IPS-15b (cell line): Measurements from ENCODE around the gene RGR.
A peak's percentile ranks its signal among the peaks of the same experiment; 100 is the strongest.
"Not testable (repeated sequence)": the region's sequence is repeated elsewhere in the genome, so short reads cannot be mapped to it uniquely, and the experiment has no call there.

Experiments used
- H3K27me3 ChIP-seq: one replicate; pipeline ENCODE4 v1.6.1; 2013; ENCODE audit warnings: low read length; ENCODE audit not compliant: control insufficient read depth, insufficient read depth
- H3K36me3 ChIP-seq: one replicate; pipeline ENCODE4 v1.6.1; 2013; ENCODE audit warnings: low read length; ENCODE audit not compliant: control insufficient read depth, insufficient read depth
- H3K4me1 ChIP-seq: one replicate; pipeline ENCODE4 v1.6.1; 2013; ENCODE audit warnings: mild to moderate bottlenecking, low read length; ENCODE audit not compliant: control insufficient read depth, insufficient read depth
- H3K4me3 ChIP-seq: one replicate; pipeline ENCODE4 v1.5.1; 2013; ENCODE audit warnings: low read depth, low read length
- H3K9ac ChIP-seq: one replicate; pipeline ENCODE4 v1.6.1; 2013; ENCODE audit warnings: low read depth, mild to moderate bottlenecking, low read length
- H3K9me3 ChIP-seq: one replicate; pipeline ENCODE4 v1.6.1; 2013; ENCODE audit warnings: mild to moderate bottlenecking, low read length; ENCODE audit not compliant: control insufficient read depth, insufficient read depth

RGR gene

DNA sequence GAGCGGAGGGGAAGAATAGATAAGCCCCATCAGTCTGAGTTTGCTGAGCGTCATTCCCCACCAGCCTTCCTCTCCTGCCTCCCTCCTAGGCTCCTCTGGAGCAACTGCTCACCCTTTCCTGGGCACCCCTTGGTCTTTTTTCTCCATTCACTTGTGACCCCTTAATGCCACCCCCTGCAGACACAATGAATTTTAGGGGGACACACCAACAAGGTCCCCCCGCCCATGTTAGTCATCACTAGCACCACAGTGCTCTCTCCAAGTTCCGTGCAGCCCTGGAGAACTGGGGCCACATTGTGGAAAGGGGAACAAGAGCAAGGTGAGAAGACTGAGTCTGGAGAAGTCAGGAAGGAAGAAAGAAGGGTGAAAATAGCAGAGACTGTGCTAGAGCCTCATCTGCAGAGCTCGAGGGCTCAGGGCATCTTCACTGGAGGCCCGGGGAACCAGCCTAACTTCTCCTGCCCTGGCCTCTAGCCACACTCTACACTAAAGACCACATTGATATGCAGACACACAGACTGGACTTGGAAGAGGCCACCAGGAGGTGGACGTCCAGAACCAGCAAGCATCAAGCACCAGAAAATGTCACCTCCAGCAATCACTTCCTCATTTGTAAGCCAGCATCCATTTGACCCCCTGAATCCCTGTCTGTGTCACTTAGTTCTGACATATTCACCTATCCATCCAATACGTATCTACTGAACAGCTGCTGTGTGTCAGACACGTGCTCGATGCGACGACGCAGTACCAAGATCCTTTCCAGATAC is 17.5 kb downstream of the RGR start:
- no peak overlapping the region for H3K4me3 ChIP-seq
- H3K9me3 ChIP-seq = no peaks in the 10 kb centered on the region
- H3K27me3 ChIP-seq = peaks cover 8% of the 10 kb centered on the region
- no peaks in the 10 kb centered on the region for H3K4me1 ChIP-seq
- H3K9ac ChIP-seq = no peak overlapping the region
- no peaks in the 10 kb centered on the region for H3K36me3 ChIP-seq

DNA sequence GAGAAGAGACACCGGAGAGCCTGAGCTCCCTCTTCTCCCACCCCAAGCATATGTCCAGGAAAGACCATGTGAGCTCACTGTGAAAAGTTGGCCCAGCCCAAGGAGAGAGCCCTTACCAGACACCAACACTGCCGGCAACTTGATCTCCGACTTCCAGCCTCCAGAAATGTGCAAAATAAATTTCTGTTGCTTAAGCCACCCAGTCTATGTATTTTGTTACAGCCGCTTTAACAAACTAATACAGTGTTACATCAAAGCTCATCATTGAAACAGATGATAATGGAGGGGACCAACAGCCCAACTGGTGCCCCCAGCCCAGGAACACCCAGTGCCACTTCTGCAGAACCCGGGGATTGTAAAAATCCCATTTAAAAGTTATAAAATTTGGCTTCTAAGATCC is 18.9 kb downstream of the RGR start:
- H3K4me1 ChIP-seq = no peaks in the 10 kb centered on the region
- H3K4me3 ChIP-seq = no peak overlapping the region
- H3K36me3 ChIP-seq = no peaks in the 10 kb centered on the region
- no peaks in the 10 kb centered on the region for H3K9me3 ChIP-seq
- H3K27me3 ChIP-seq = peaks cover 8% of the 10 kb centered on the region
- no peak overlapping the region for H3K9ac ChIP-seq

DNA sequence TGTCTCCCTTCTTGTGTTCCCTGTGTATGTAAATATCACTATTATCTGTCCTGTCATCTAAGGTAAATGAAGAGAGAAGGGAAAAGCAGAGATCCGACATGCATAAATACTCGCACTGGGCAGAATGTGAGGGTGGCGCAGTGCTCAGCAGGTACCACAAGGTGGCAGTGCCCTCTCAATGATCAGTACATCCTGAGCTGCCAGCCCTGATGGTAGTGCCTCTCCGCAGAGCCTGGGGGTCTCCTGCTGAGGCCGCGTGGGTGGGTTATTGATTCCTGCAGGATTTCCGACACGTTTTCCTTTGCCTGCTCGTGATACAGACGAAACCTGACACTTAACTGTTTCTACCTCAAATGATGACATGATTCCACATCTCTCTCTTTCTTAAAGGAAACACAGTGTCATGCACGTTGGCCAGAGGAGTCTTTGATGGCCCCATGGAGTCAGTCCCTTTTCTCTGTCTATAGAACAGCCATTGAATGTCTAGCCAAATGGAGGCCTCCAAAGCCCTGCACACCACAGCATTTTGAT is 19.8 kb downstream of the RGR start:
- Histone ChIP-seq H3K4me1 (no peaks in the 10 kb centered on the region), H3K27me3 (peaks cover 8% of the 10 kb centered on the region), H3K36me3 (no peaks in the 10 kb centered on the region), H3K9me3 (no peaks in the 10 kb centered on the region), H3K9ac (no peak overlapping the region), H3K4me3 (no peak overlapping the region)

DNA sequence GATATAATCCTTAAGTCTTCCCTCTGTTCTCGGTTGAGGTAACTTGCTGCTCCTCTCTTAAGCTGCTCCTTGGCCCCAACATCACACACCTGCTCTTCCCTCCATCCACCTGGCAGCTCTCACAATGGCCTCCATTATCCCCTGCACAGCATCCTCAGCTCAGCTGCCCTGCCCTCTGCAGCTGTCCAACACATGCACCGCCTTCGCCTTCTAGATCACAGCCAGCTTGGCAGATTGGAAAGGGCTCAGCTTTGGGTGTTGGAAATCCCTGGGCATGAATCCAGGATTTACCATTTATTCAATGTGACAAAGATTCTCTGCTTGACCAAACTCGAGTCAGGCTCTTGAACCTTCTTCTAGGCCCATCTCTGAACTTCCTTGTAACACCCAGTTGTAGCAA is 20.6 kb downstream of the RGR start:
- no peak overlapping the region for H3K4me3 ChIP-seq
- H3K9ac ChIP-seq = no peak overlapping the region
- peaks cover 8% of the 10 kb centered on the region for H3K27me3 ChIP-seq
- no peaks in the 10 kb centered on the region for H3K4me1 ChIP-seq
- H3K36me3 ChIP-seq = no peaks in the 10 kb centered on the region
- H3K9me3 ChIP-seq = no peaks in the 10 kb centered on the region

DNA sequence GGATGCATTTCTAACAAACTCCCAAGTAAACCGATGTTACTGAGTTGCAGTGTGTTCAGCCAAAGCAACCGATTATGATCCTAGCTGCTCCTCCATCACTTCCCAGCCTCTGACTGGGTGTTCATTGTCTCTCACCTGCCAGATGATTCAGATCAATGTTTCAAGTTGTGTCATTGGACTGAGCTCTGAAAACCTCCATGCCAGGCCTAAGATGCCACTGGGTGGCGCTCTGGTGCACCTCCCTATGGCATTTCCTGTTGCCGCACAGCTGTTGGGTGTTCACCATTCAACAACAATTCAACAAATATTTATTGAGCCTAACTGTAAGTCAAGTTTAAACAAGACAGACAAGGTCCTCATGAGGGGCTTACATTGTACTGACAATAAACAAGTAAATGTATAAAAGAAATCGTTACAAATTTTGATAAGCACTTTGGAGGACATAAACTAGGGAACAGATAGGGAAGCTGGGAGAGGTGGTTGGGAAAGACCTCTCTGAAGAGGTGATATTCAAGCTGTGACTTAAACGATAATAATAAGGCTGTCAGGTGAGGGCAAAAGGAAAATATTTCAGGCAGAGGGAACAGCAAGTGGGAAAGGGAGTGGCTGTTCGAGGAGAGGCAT is 22.8 kb downstream of the RGR start:
- no peaks in the 10 kb centered on the region for H3K36me3 ChIP-seq
- H3K27me3 ChIP-seq = peaks cover 8% of the 10 kb centered on the region
- no peaks in the 10 kb centered on the region for H3K4me1 ChIP-seq
- no peak overlapping the region for H3K4me3 ChIP-seq
- no peaks in the 10 kb centered on the region for H3K9me3 ChIP-seq
- H3K9ac ChIP-seq = no peak overlapping the region

DNA sequence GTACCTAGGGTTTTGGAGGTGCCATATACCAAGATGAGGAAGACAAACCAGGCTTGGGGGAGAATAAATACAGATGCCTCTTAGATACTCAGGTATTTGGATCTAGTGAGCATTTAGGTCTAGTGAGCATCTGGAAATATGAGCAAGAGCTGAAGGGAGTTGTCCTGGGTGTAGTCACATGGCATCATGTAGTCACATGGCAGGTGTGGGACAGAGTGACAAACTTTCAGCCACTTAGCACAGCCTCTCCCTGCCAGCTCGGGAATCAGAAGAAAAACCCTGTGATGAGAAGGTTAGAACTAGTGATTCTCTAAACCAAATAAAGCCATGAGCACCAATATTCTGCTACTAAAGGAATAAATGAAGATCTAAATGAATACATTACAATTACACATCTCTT is 24.3 kb downstream of the RGR start:
- Histone ChIP-seq H3K27me3 (peaks cover 8% of the 10 kb centered on the region), H3K9ac (no peak overlapping the region), H3K9me3 (no peaks in the 10 kb centered on the region), H3K4me3 (no peak overlapping the region), H3K36me3 (no peaks in the 10 kb centered on the region), H3K4me1 (no peaks in the 10 kb centered on the region)

DNA sequence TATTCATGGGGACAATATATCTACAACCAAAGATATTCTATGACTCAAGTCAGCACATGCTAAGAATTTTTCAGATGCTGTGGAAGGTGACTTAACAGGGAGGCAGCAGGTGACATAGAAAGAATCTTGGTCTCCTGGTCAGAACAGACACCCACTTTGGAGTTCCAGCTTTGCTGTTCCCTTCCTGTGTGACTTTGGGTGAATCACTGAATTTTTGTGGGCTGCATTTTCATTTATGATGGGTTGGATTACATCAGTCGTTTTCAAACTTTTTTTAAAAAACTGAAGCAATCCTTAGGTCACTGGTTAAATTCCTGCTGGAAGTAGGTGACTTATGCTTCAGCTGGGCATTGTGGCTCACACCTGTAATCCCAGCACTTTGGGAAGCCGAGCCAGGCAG is 24.9 kb downstream of the RGR start:
- Histone ChIP-seq H3K4me3 (no peak overlapping the region), H3K9ac (no peak overlapping the region), H3K36me3 (no peaks in the 10 kb centered on the region)

DNA sequence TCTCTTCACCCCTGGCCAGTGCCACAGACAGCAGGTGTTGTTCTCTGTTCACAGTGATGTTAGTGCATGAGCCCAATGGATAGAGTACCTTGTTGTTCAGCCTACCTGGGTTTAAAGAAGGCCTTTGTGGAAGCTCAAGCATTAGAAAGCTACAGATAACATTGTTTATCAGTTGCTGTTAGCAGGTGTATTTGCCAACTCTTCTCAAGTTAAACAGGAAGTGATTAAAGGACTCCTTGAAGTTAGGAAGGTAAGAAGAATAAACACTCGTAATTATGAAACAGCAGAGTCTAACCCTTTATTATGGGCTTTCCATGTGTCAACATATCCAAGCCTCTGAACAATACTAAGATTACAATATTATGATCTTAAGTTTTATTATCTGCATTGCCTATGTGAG is 25.9 kb downstream of the RGR start:
- no peaks in the 10 kb centered on the region for H3K36me3 ChIP-seq

More for the DNA sequence above, 24.9 kb downstream of the RGR start:
- peaks cover 8% of the 10 kb centered on the region for H3K27me3 ChIP-seq
- no peaks in the 10 kb centered on the region for H3K9me3 ChIP-seq
- H3K4me1 ChIP-seq = no peaks in the 10 kb centered on the region

DNA sequence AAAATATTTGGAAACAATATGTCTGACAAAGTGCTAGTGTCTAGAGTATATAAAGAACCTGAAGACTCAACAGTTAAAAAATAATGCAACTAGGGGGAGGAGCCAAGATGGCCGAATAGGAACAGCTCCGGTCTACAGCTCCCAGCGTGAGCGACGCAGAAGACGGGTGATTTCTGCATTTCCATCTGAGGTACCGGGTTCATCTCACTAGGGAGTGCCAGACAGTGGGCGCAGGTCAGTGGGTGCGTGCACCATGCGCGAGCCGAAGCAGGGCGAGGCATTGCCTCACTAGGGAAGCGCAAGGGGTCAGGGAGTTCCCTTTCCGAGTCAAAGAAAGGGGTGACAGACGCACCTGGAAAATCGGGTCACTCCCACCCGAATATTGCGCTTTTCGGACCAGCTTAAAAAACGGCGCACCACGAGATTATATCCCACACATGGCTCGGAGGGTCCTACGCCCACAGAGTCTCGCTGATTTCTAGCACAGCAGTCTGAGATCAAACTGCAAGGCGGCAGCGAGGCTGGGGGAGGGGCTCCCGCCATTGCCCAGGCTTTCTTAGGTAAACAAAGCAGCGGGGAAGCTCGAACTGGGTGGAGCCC is 35.1 kb downstream of the RGR start:
- not testable (repeated sequence) for H3K36me3 ChIP-seq, H3K9ac ChIP-seq, H3K9me3 ChIP-seq, H3K4me1 ChIP-seq, H3K27me3 ChIP-seq
- peak overlapping the region; percentile 30 for H3K4me3 ChIP-seq

More for the DNA sequence above, 25.9 kb downstream of the RGR start:
- H3K27me3 ChIP-seq = no peaks in the 10 kb centered on the region
- no peaks in the 10 kb centered on the region for H3K9me3 ChIP-seq
- no peak overlapping the region for H3K4me3 ChIP-seq
- no peak overlapping the region for H3K9ac ChIP-seq
- H3K4me1 ChIP-seq = no peaks in the 10 kb centered on the region

DNA sequence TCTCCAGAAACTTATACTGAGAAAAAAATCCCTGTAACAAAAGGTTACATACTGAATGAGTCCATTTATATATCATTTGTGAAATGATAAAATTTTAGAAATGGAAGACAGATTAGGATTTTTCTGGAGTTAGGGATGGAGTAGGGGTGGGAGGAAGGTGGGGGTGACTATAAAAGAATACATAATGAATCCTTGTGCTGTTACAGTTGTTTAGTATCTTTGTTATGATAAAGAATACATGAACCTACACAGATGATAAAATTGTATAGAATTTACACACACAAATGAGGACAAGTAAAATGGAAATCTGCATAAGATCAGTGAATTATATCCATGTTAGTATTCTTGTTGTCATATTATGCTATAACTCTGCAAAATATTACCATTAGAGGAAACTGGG is 41.8 kb downstream of the RGR start:
- no peaks in the 10 kb centered on the region for H3K36me3 ChIP-seq
- no peak overlapping the region for H3K9ac ChIP-seq
- no peaks in the 10 kb centered on the region for H3K9me3 ChIP-seq
- H3K4me1 ChIP-seq = no peaks in the 10 kb centered on the region
- H3K4me3 ChIP-seq = no peak overlapping the region
- no peaks in the 10 kb centered on the region for H3K27me3 ChIP-seq

DNA sequence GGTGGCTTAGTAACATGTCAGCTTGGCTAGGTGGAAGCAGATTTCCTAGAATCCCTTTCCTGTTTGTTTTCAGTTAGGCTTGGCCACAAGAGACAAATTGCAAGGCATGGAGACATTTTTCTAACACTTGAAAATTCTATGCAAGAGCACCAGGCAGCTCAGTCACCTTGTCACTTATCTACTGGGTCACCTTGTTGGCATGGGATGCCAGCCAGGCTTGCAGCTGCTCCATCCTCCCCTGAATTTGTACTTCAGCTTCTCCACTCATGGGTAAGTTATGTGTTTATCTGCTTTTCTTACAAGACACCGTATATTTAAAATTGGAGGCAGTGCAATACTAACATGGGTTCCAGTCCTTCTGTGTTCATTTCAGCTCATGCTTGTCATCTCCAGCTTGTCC is 43.3 kb downstream of the RGR start:
- Histone ChIP-seq H3K9me3 (no peaks in the 10 kb centered on the region), H3K27me3 (no peaks in the 10 kb centered on the region), H3K4me3 (no peak overlapping the region), H3K4me1 (no peaks in the 10 kb centered on the region), H3K36me3 (no peaks in the 10 kb centered on the region), H3K9ac (no peak overlapping the region)
